MCF 10A (cell line): ENCODE measurements around the gene KBTBD2. TPM values are rescaled to one million over a fixed set of nuclear protein-coding genes. Genes with fewer than 3 reads are reported as not detected.

Experiments used
- BruUV-seq: library from RNA; stranded (reverse); fragments of 400-500 nt; replicated peaks from 2 replicates; lab custom pipeline; 2021; lab: Mats Ljungman, UMichigan
- CTCF ChIA-PET: fragments of 300-600 bp; sonication (Branson Sonifier 250); formaldehyde crosslinking; extraction: SDS; loops from one replicate; lab custom pipeline; 2021; ENCODE audit warnings: antibody characterized with exemption, inconsistent platforms; lab: Yijun Ruan, JAX
- POLR2A ChIA-PET: fragments of 300-600, 350-650 bp; sonication (Branson Sonifier 250); formaldehyde crosslinking; extraction: SDS; loops from one replicate; lab custom pipeline; 2020; ENCODE audit warnings: antibody characterized with exemption, inconsistent platforms; lab: Yijun Ruan, JAX
- DNase-seq: peaks from one replicate; pipeline ENCODE4 v3.0.0-alpha.2; 2018; ENCODE audit not compliant: unreplicated experiment
- H3K27ac Mint-ChIP-seq: one replicate; pipeline ENCODE4 v1.8.0; 2022; ENCODE audit warnings: mild to moderate bottlenecking, low read depth, mixed read lengths; ENCODE audit not compliant: unreplicated experiment
- H3K27me3 Mint-ChIP-seq: one replicate; pipeline ENCODE4 v1.8.0; 2022; ENCODE audit warnings: mixed read lengths; ENCODE audit not compliant: insufficient read depth, unreplicated experiment
- H3K36me3 Mint-ChIP-seq: one replicate; pipeline ENCODE4 v1.8.0; 2022; ENCODE audit warnings: mild to moderate bottlenecking, moderate library complexity, mixed read lengths; ENCODE audit not compliant: insufficient read depth, unreplicated experiment
- H3K4me1 Mint-ChIP-seq: one replicate; pipeline ENCODE4 v1.8.0; 2022; ENCODE audit warnings: mixed read lengths; ENCODE audit not compliant: insufficient read depth, unreplicated experiment
- H3K4me3 Mint-ChIP-seq: one replicate; pipeline ENCODE4 v1.8.0; 2022; ENCODE audit warnings: mild to moderate bottlenecking, moderate library complexity, mixed read lengths; ENCODE audit not compliant: unreplicated experiment
- H3K9me3 Mint-ChIP-seq: one replicate; pipeline ENCODE4 v1.8.0; 2022; ENCODE audit warnings: mixed read lengths; ENCODE audit not compliant: unreplicated experiment
- CTCF ChIP-seq: fragments of 200-600 bp; IDR thresholded peaks from one replicate; pipeline ENCODE4 v1.8.0; 2022; ENCODE audit warnings: antibody characterized with exemption, mild to moderate bottlenecking; ENCODE audit not compliant: unreplicated experiment
- intact Hi-C: fragments of 100-400 bp; cut with micrococcal nuclease; formaldehyde crosslinking; loops from 2 replicates; pipeline ENCODE4 v1.14.1; 2022
- total RNA-seq: library from RNA; stranded (reverse); gene quantifications from 2 replicates; pipeline ENCODE4 v1.2.3, GENCODE V29; 2022

KBTBD2 gene
- total RNA-seq, 1 experiment from 2014 or later = 27.2 TPM

DNA sequence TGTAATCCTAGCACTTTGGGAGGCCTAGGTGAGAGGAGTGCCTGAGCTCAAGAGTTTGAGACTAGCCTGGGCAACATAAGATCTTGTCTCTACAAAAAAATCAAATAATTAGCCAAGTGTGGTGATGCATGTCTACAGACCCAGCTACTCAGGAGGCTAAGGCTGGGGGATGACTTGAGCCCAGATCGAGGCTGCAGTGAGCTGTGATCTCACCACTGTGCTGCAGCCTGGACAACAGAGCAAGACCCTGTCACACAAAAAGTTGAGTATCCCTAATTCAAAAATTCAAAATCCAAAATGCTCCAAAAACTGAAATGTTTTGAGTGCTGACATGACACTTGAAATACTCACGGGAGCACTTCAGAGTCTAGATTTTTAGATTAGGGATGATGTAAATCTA, 19.1 kb downstream of the KBTBD2 start:
- POLR2A ChIA-PET = no interaction called here
- BruUV-seq = no TSS peak

GRCh38 chr7:32871624-32872371, 19.8 kb downstream of the KBTBD2 start:
- no TSS peak for BruUV-seq
- CTCF ChIA-PET = interaction anchor here (0.7 to 1.1 kb wide), 3 partner anchors 10 to 43 kb away, joined by 3 read pairs; no protein-coding TSS in a partner anchor
- peaks cover 53% of the 10 kb centered on the region for H3K36me3 Mint-ChIP-seq

More for the DNA sequence above, 19.1 kb downstream of the KBTBD2 start:
- no peak for TF ChIP-seq CTCF
- Mint-ChIP-seq H3K4me1 (peaks cover 8% of the 10 kb centered on the region), H3K27ac (no peak overlapping the region), H3K4me3 (no peak overlapping the region), H3K36me3 (peaks cover 59% of the 10 kb centered on the region), H3K27me3 (no peaks in the 10 kb centered on the region), H3K9me3 (no peaks in the 10 kb centered on the region)
- DNase-seq = no peak
- CTCF ChIA-PET = interaction anchor here (0.7 kb wide), 1 partner anchor 10 kb away, joined by 3 read pairs; no protein-coding TSS in a partner anchor
- intact Hi-C loops = no loop called here

DNA sequence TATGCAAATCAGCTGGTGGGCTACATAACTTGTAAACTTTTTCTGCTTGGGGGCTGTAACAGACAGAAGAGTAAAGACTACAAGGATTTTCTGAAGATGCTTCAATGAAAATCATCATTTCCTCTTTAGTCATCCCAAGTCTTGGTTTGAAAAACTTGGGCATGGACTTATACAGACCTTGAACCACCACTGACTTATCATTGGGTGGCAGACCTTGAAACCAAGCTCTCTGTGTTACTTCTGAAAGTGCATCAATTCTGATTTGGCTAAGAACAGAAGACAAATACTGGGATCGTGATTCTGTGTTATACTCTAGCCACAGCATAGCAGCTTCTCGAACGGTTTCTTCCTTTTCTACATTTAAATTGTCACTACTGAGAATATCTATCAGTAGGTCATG, 21.3 kb downstream of the KBTBD2 start:
- intact Hi-C loops = no loop called here
- Mint-ChIP-seq H3K4me1 (no peaks in the 10 kb centered on the region), H3K36me3 (peaks cover 46% of the 10 kb centered on the region), H3K9me3 (no peaks in the 10 kb centered on the region), H3K27me3 (no peaks in the 10 kb centered on the region), H3K4me3 (no peak overlapping the region), H3K27ac (no peak overlapping the region)
- no TSS peak for BruUV-seq
- no peak for DNase-seq
- ChIA-PET CTCF (no interaction called here), POLR2A (no interaction called here)
- TF ChIP-seq CTCF = no peak

More at GRCh38 chr7:32871624-32872371, 19.8 kb downstream of the KBTBD2 start:
- intact Hi-C loops = no loop called here
- no peak overlapping the region for H3K4me3 Mint-ChIP-seq
- peaks cover 8% of the 10 kb centered on the region for H3K4me1 Mint-ChIP-seq
- H3K9me3 Mint-ChIP-seq = no peaks in the 10 kb centered on the region
- DNase-seq = no peak
- H3K27ac Mint-ChIP-seq = no peak overlapping the region
- no peak for TF ChIP-seq CTCF
- no peaks in the 10 kb centered on the region for H3K27me3 Mint-ChIP-seq
- POLR2A ChIA-PET = interaction anchor here (1.1 kb wide), 1 partner anchor 19 kb away, joined by 3 read pairs; the partner anchor contains the start of gene KBTBD2

DNA sequence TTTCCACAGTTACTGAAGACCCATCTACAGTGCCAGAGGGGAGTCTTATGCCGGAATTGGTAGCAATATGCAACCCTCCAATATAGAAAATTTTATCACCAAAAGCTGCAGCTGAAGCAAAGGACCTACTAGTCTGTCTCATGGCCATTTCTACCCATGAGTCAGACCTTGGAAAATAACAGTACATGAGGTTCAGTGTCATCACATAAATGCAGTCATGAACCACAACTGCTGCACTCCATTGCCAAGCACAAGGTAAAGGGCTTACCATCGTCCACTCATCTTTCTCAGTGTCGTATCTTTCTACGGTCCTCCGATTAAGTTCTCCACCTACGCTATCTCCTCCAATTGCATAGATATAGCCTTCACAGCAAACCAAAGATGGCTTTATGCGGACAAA, 21.8 kb downstream of the KBTBD2 start:
- ChIA-PET POLR2A (no interaction called here), CTCF (no interaction called here)
- peaks cover 41% of the 10 kb centered on the region for H3K36me3 Mint-ChIP-seq
- DNase-seq = no peak
- no peak overlapping the region for H3K27ac Mint-ChIP-seq
- no TSS peak for BruUV-seq
- no peaks in the 10 kb centered on the region for H3K9me3 Mint-ChIP-seq
- intact Hi-C loops = no loop called here
- H3K27me3 Mint-ChIP-seq = no peaks in the 10 kb centered on the region
- H3K4me1 Mint-ChIP-seq = no peaks in the 10 kb centered on the region
- TF ChIP-seq CTCF = no peak
- H3K4me3 Mint-ChIP-seq = no peak overlapping the region
